ENCODE data around the gene STK16. TPM values are rescaled to one million over a fixed set of nuclear protein-coding genes. Genes with fewer than 3 reads are reported as not detected.

The STK16 gene
- total and polyA plus RNA-seq, 2 of the 4 experiments (the other 2 are of a cell fraction), result 44.4 to 50.1 TPM

DNA sequence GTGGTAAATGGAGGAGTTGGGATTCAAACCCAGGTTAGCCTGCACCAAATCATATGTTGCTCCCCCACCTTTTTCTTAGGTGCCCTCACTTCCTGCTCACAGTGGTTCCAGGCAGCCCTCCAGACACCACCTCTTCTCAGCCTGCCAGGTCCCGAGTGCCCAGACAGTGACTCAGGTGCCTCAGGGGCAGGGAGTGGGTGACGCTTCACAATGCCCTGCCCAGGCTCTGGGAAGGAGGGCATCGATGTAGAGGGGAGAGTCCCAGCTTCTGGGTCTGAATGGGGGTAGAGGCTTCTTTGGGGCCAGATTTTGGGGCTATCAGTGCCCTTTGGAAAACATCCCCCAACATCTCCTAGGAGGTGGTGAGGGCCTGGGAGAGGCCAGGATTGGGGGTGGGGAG lies 28.7 kb downstream of the STK16 start:
- no peaks in the 10 kb centered on the region for H3K9me3 ChIP-seq (ENCODE audit: control insufficient read depth, insufficient read depth, low read length)
- no peaks in the 10 kb centered on the region for H4K20me1 ChIP-seq (ENCODE audit: insufficient read depth, low read length)
- dilution Hi-C loops (cut with HindIII; ENCODE audit: low sequenced_read_pairs, unreplicated experiment), result no loop called here
- no peaks in the 10 kb centered on the region; a peak in 1 of 4 replicates for H3K79me1 ChIP-seq (ENCODE audit: low read depth in 1 of 2, low read length in 2 of 2)
- H3K36me3 ChIP-seq (ENCODE audit: control insufficient read depth, insufficient read depth, low read length), result no peaks in the 10 kb centered on the region
- H2BK5ac ChIP-seq (ENCODE audit: low read depth, low read length, poor library complexity, severe bottlenecking), result peak overlapping the region; percentile 84
- DNase-seq (no peak), ATAC-seq (ENCODE audit: low read depth) (no peak)
- H3K56ac ChIP-seq (ENCODE audit: extremely low read depth, insufficient read depth, low read length), result no peak overlapping the region
- peak overlapping the region; percentile 84 for H4K91ac ChIP-seq (ENCODE audit: insufficient read depth, low read depth, low read length)
- no TSS peak for BruUV-seq (replicated peaks)
- ChIA-PET POLR2A (ENCODE audit: unreplicated experiment) (no interaction called here), CTCF (interaction anchor here (1.2 kb wide), 1 partner anchor 21 kb away, joined by 6 read pairs; no protein-coding TSS in a partner anchor)
- intact Hi-C loops (cut with micrococcal nuclease), result no loop called here
- peaks cover 7% of the 10 kb centered on the region; the same call in 1 of the 2 replicates for H3K27me3 ChIP-seq (ENCODE audit: control insufficient read depth, insufficient read depth, low read length)
- peak overlapping the region; percentile 87 for H2AK5ac ChIP-seq (ENCODE audit: low read depth, low read length)
- H2BK15ac ChIP-seq (ENCODE audit: low read depth, low read length), result peak overlapping the region; percentile 68; the same call in 2 of the 3 replicates
- peak overlapping the region; percentile 69; the same call in 1 of the 2 replicates for H3K27ac ChIP-seq (ENCODE audit: insufficient read depth, low read length)
- no peak overlapping the region for H3K4me2 ChIP-seq (ENCODE audit: low read depth, low read length)
- peak overlapping the region; percentile 82 for H2AFZ ChIP-seq (replicated peaks; ENCODE audit: low read length, poor library complexity)
- peak overlapping the region; percentile 87 for H2BK120ac ChIP-seq (ENCODE audit: low read depth, low read length)
- H4K5ac ChIP-seq (ENCODE audit: low read depth, low read length), result peak overlapping the region; percentile 75; the same call in 1 of the 2 replicates
- peaks cover 13% of the 10 kb centered on the region for H3K9me1 ChIP-seq (ENCODE audit: insufficient read depth, low read length)
- peak overlapping the region; percentile 77 for H3K4ac ChIP-seq (ENCODE audit: low read depth, low read length)
- peaks cover 20% of the 10 kb centered on the region for H3K4me1 ChIP-seq (ENCODE audit: control insufficient read depth, insufficient read depth, low read length)
- H3K23ac ChIP-seq (ENCODE audit: low read depth, low read length), result peak overlapping the region; percentile 21
- H3K14ac ChIP-seq (replicated peaks; ENCODE audit: low read depth, low read length), result peak overlapping the region; percentile 44
- no peak overlapping the region for H3K4me3 ChIP-seq (ENCODE audit: insufficient read depth, low read depth, low read length)
- H2AK9ac ChIP-seq (replicated peaks; ENCODE audit: low read depth, low read length, poor library complexity), result peak overlapping the region; percentile 94
- no CpG with 5 or more reads among the region's 3 CpGs for WGBS, 2 experiments (ENCODE audit: extremely low coverage in 2 of 2, insufficient read length in 1 of 2)
- no peak for TF ChIP-seq MAFK (IDR thresholded peaks at IDR 0.05; ENCODE audit: low read depth, low read length)
- TF ChIP-seq FOS (IDR thresholded peaks at IDR 0.05; ENCODE audit: low read depth, low read length), result 0 out of 2 replicates have a peak, but pooled peaks have one; percentile 14
- TF ChIP-seq, protein P1, sequence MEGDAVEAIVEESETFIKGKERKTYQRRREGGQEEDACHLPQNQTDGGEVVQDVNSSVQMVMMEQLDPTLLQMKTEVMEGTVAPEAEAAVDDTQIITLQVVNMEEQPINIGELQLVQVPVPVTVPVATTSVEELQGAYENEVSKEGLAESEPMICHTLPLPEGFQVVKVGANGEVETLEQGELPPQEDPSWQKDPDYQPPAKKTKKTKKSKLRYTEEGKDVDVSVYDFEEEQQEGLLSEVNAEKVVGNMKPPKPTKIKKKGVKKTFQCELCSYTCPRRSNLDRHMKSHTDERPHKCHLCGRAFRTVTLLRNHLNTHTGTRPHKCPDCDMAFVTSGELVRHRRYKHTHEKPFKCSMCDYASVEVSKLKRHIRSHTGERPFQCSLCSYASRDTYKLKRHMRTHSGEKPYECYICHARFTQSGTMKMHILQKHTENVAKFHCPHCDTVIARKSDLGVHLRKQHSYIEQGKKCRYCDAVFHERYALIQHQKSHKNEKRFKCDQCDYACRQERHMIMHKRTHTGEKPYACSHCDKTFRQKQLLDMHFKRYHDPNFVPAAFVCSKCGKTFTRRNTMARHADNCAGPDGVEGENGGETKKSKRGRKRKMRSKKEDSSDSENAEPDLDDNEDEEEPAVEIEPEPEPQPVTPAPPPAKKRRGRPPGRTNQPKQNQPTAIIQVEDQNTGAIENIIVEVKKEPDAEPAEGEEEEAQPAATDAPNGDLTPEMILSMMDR (conservative IDR thresholded peaks at IDR 0.05; ENCODE audit: low read depth, low read length), result no peak
- TF ChIP-seq BHLHE40 (IDR thresholded peaks at IDR 0.05; ENCODE audit: low read depth, low read length), result no peak
- no peak for TF ChIP-seq SMC3 (IDR thresholded peaks at IDR 0.05; ENCODE audit: low read depth, low read length)
- no peak for TF ChIP-seq RFX5 (IDR thresholded peaks at IDR 0.05; ENCODE audit: low read depth, low read length)
- TF ChIP-seq MAZ (IDR thresholded peaks at IDR 0.05; ENCODE audit: borderline replicate concordance, low read depth, low read length), result no peak
- no peak for TF ChIP-seq MXI1 (IDR thresholded peaks at IDR 0.05; ENCODE audit: borderline replicate concordance, low read depth, low read length)
- H4K8ac ChIP-seq (ENCODE audit: low read depth in 2 of 2, low read length in 2 of 2), result peak overlapping the region; percentile 2 to 65; a peak in 3 of 4 replicates
- peak overlapping the region; percentile 47 for H2BK20ac ChIP-seq (ENCODE audit: low read depth, low read length)
- peak overlapping the region; percentile 68 for H3K18ac ChIP-seq (ENCODE audit: low read depth, low read length)
- peak overlapping the region; percentile 10; the same call in 1 of the 2 replicates for H3K9ac ChIP-seq (ENCODE audit: low read depth, low read length)
- in situ Hi-C loops (cut with MboI; ENCODE audit: low sequenced_read_pairs), result no loop called here

All from IMR-90 (cell line).